GM19193 (cell line): ENCODE measurements around the gene DUS1L.

Experiments
- POLR2A ChIP-seq: IDR thresholded peaks from 4 replicates; pipeline ENCODE4 v1.6.1; 2011; ENCODE audit not compliant: insufficient read depth, insufficient read length; ENCODE audit errors: extremely low read depth

DUS1L gene

DNA sequence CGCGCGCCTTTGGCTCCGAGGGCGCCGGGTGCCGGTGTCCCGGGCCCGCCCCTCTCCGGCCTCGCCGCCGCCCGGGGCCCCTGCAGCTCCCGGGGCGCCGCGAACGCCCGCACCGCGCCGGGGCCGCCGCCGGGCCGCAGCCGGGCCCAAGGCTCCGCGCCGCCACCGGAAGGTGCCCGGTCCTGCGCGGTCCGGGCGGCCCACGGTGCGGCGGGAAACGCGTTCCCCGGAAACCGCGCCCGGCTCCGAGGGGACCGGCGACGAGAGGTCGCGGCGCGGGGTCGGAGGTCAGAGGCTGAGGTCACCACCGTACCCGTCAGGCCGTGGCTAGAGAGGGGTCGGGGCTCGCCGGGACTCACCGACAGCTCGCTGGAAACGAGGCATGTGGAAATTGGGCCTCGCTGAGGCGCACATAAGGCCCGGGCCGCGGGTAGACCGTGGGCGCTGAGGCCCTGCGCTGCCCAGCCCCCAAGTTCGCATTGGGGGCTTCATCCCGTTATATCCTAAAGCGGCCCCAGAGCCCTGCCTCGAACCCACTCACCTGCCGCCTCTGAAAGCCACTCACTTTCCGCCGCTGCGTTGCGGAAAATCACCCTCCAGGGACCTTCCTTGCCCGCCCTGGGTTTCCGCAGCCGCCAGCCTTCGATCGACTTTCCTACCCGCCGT, at the start of gene DUS1L:
DUS1L (minus strand) TSS at position 167 of the 666 bp plus-strand sequence. CDS start 745 bp downstream, outside the sequence.
- peak; percentile 74 for TF ChIP-seq POLR2A

DNA sequence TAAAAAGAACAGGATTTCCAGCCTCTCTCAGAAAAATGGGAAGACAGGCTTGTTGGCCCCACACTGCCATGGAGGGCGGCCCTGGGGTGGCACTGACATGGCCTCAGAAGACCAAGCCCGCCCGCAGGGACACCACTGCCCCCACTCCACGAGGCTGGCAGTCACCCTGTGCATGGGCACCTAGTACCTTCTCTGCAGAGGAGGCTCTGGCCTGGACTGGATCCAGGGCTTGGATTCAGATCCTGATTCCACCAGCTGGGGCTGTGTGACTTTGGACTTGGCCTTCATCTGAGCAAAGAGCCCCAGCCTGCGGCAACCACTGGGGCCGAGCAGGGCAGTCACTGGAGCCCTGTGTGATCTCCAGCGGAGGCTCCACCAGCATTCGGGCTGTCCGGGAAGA, 49.3 kb upstream of the DUS1L start:
- no peak for TF ChIP-seq POLR2A

DNA sequence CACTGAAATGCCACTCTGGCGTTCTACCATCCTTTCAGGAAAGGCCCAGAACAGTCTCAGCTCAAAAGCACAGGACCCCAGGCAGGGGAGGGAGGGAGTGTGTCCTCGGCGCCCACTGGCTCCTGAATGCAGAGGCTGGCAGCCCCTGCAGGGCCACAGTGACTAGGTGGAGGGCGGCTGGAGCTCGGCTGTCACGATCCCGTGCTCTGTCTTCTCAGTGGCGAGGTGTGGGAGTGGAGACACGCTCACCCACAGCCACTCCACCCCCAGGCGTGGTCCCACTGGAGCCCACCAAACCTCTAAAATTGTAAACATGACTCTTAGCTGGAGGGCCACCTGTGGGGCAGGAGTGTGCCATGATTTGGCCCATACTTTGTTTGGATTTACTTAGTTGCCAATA, 48.8 kb upstream of the DUS1L start:
- no peak for TF ChIP-seq POLR2A

DNA sequence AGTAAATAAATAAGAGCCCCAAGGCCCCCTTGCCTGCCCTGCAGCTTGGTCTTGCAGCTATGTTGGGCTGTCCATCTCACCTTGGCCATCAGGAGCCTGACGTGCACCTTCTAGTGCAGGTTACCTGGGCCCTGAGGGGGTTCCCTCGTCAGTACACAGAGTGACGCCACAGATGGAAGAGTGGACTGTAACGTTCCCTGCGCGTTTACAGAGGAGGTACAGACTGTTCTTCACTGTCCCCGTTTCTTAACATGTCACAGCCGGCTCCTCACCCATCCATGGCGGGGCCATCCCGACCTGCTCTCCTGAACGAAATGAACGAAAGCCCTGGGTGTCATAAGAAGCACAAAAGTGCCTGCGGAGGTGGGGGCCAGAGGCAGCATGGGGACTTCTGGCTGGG, 48.3 kb upstream of the DUS1L start:
- TF ChIP-seq POLR2A, result no peak

DNA sequence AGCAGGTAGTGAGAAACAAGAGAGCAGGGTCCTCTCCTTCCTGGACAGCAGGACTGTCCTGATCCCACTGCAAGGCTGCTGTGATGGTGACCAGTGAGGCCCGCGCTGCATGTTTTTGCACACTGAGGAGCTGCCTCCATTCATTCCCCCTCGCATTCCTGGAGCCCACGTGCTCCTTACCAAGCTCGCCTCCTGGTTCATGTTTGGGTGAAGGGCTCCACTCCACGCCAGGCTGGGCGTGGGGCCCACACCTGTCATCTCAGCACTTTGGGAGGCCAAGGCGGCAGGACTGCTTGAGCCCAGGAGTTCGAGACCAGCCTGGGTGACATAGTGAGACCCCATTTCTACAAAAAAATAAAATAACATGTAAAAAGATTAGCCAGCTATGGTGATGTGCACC, 47.8 kb upstream of the DUS1L start:
- TF ChIP-seq POLR2A, result no peak

DNA sequence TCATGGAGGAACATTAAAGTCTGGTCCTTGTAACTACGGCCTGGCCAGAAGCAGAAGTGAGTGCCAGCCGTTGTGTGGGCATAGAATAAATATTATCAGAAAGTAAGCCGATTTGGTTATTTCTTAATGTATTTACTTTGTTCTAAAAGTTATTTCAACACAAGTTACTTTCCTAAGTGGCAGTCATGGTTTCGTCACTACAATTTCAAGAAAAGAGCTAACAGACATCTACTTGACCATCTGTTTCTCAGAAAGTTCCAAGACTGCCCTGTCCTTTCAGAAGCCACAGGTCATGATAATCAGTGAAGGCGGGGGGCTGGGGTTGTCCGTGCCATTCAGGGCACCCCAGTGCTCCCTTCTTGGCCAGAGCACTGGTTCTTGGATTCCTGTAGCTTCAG, 47.3 kb upstream of the DUS1L start:
- TF ChIP-seq POLR2A, result no peak

DNA sequence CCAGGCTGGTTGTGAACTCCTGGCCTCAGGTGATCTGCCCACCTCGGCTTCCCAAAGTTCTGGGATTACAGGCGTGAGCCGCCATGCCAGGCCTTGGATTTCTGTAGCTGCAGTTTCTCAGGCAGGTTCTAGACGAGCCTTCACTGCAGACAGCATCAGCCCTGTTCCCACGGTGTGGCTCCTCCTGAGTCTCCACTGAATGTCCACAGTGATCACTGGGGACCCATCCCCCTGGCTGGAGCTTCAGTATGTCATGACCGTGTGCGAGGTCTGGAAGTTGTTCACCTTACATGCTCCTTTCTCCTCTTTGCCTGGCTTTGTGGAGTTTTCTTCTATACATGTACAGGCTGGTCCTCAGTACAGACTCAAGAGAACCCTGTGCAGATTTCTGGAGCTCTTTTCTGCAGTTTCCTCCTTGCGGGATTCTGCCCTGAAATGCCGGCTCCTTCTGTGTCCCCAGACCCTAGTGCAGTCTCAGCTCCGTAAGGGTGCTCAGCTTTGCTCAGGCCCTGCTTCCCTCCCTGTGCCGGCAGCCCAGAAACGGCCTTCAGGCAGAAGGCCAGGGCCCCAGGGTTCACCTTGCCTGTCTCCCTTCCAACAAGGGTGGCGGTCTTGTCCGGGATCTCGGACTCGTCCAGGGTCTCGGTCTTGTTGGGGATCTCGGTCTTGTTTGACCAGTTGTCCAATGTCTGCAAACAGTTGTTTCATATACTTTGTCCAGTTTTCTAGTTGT, 46.7 kb upstream of the DUS1L start:
- TF ChIP-seq POLR2A, result no peak

DNA sequence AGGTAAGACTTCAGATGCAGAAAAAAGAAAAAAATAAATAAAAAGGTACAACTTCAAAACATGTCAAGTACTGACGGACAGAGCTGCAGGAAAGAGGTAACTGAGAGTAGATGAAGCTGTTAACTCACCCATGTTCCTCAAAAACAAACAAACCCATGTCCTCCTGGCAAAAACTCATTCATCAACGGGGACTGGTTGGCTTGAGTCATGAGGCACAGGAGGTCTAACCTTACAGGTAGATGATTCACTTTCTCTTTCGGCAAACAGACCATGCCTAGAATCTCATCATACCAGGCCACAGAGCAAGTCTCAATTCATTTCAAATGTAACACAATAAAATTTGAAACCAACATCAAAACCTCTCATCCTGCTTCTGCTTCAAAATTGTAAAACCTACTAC, 44.7 kb upstream of the DUS1L start:
- TF ChIP-seq POLR2A, result no peak

DNA sequence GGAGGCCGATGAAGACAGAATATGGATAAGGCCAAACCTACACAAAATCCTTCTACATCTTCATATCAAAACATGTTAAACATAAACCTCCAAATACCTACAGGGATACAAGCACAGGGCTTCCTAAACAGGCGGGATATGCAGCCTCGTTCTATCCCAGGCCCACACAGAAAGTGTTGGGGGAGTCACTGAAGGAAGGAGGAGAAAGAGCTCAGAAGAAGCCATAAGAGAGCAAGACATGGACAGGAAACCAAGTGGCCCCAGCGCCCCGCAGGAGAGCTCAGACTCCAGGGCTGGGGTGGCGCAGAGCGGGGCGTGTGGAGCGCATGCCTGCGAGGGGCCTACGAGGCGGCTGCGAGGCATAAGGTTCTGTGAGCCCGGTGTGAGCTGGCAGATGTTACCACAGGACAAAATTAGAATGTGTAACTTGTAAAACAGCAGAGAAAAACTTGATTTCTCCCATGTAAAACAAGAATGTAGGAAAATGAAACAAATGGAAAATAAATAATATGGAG, 43.4 kb upstream of the DUS1L start:
- TF ChIP-seq POLR2A, result no peak

DNA sequence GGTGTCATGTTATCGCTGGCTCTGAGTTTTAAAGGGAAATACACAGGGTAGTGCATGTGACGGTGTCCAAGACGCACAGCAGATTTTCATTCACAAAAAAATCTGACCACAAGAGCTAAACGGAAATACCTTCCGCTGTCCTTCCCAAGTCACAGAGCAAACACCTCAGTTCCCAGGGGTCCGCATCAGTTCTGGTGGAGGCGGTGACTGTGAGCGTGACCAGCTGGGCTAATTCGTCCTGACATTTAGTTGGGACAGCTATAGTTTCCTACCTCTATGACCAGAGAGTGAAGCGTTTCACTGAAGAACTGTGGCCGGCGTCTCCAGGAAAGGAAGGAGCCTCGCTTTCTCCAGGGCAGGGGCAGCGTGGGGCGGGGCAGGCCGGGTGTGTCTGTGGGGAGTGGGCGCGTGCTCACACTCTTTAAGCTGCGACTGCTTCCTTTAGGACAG, 42.9 kb upstream of the DUS1L start:
- TF ChIP-seq POLR2A, result no peak

DNA sequence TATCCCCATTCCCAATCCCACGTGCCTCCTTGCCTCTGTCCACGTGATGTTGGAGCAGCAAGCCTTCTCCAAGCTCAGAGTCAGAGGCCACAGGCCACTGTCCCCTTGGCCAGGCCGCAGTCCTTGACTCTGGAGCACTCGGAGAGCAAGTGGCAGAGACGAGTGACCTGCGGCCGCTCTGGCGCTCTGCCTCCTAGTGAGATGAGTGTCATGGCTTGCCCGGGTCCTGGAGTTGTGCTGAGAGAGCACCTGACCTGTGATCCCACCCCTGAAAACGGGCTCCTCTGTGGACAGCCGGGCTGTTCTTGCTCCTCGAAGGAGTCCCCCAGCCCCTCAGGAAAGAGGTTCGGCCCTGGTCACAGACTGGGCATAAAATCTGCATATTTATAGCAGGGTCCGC, 42.4 kb upstream of the DUS1L start:
- no peak for TF ChIP-seq POLR2A

DNA sequence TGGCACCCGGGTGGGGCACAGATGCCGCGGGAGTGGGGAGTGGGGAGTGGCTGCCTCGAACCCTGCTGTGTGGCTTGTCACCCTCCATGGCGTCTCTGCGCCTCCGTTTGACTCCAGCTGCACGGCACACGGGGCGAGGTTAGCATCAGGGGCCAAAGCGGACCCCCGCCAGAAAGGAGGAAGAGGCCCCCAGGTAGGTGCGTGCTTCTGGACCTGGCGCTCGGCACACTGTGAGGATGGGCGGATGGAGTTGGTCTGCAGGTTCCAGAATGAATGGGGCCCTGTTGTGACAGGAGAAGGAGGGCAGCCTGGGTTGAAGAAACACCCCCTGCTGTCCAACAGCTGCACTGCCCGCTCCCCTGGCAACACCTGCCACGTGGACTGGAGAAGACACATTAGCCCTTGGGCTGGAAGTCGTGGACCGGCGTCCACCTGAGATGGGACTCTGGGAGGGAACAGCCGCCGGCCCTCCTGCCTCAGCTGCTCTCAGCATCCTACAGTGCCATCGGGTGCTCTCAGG, 41.8 kb upstream of the DUS1L start:
- TF ChIP-seq POLR2A, result no peak

DNA sequence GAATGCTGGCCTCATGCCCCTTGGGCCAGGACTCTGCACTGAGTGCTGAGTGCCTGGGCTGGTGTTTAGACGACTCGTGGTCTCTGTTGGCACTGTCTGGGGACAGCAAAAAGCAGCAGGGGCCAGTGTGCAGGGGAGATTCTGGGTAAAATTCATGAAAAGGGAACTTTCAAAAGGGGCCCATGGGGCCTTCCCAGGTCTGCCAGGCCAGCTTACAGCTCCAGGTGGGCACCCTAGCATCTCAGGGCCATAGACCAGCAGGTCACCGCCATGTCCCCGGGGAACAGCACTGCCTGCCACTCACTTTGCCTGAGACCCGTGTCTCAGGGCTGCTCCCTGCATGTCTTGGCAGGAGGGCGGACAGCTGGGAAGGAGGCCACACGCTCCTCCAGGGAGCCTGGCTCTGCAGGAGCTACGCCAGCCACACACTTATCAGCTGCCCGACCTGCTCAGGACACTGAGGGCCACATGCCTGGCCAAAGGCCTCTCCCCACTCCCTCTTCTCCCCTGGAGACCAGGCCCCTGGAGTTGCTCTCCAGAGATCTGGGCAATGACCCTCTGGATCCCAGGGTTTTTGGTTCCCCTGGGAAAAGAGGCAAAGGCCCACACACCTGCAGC, 41.2 kb upstream of the DUS1L start:
- no peak for TF ChIP-seq POLR2A

DNA sequence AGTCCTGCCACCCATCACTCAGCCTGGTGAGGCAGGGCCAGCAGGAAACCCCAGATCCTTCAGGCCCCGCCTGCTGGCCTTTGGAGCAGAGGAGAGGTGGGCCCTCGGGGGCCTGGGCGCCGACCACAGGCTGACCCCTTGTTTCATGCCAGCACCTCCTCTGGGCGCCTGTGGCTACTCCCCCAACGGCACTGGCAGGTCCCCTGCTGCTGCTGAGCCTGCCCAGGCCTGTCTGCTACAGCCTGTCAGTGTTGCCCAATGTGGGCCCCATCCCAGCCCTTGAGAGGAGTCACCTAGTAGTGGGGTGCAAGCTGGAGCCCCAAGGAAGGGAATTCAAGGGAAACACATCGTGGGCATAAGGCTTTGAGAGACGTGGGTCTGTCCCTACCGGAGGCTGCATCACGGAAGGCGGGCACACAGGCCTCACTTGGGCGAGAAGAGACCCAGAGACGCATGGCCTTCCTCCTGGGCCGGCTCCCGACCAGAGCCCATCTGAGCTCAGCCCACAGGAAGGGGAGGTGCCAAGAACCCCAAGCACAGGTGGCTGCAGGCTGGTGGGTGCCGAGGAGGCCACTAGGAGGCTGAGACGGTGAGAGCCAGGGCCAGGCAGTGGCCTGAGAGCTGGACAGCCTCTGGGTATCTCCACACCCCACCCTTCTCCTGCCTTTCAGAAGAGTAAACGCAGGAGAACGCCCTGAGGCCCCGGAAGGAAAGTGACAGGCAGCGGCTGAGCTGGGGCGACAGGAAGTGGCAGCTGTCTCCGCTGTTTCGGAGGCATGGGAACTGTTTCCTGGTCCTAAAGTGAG, 40.5 kb upstream of the DUS1L start:
- TF ChIP-seq POLR2A, result peak; percentile 84
